Adrenal gland (tissue), 12 donors: Measurements from ENCODE around the gene RASAL1. TPM values are rescaled to one million over a fixed set of nuclear protein-coding genes. Genes with fewer than 3 reads are reported as not detected.

Experiments
- DNase-seq, 7 donors: peaks; one replicate each; pipeline ENCODE4 v3.0.0-alpha.2; 2019 to 2020
- H3K27ac ChIP-seq, 5 donors: fragments of 200-600 bp; sonication (generic) in 4 of 5; 1 replicate in 3 of 5; 2 replicates in 2 of 5; pipeline versions ENCODE4 v1.5.1 to v1.8.0; 2016 to 2020; ENCODE audit warnings: mild to moderate bottlenecking in 1 of 5
- H3K27me3 ChIP-seq: fragments of 200-600 bp; 2 replicates; pipeline ENCODE4 v1.8.0; 2021
- H3K36me3 ChIP-seq, 2 donors: fragments of 200-600 bp; replicated peaks in 1 of 2; 1 replicate in 1 of 2; 2 replicates in 1 of 2; pipeline versions ENCODE4 v1.5.1 to v1.8.0; 2018 to 2022
- H3K4me1 ChIP-seq, 2 donors: fragments of 200-600 bp; replicated peaks in 1 of 2; 1 replicate in 1 of 2; 2 replicates in 1 of 2; pipeline versions ENCODE4 v1.5.1 to v1.8.0; 2018 to 2021
- H3K4me3 ChIP-seq, 4 donors: fragments of 200-600 bp; sonication (generic) in 3 of 4; one replicate each; pipeline ENCODE4 v1.5.1; 2016 to 2018
- H3K9me3 ChIP-seq, 3 donors: fragments of 200-600 bp; sonication (generic) in 1 of 3; replicated peaks in 1 of 3; 1 replicate in 2 of 3; 2 replicates in 1 of 3; pipeline versions ENCODE4 v1.5.1 to v1.8.0; 2016 to 2021
- POLR2A ChIP-seq, 2 donors: fragments of 450-650 bp; IDR thresholded peaks; one replicate each; pipeline ENCODE4 v1.6.1; 2017; ENCODE audit warnings: antibody characterized with exemption in 2 of 2, mild to moderate bottlenecking in 2 of 2, moderate library complexity in 1 of 2
- WGBS, 4 donors: extraction: QIAGEN DNeasy Blood & Tissue Kit in 2 of 4; methylation state at CpG; one replicate each; pipeline versions ENCODE4 v1.1.5 to v1.1.7; 2013 to 2017; 5-methylcytosine and 5-hydroxymethylcytosine counted together
- intact Hi-C, 2 donors: fragments of 100-400 bp; cut with DNase I; formaldehyde crosslinking; loops; one replicate each; pipeline versions ENCODE4 v1.14.1 to v1.15.0; 2022 to 2023
- polyA plus RNA-seq, 3 donors: library from polyadenylated mRNA; stranded (reverse); fragments of 200-250 nt in 2 of 3; fragments of 350-450 nt in 1 of 3; fragmentation: Illumina TruSeq in 1 of 3; extraction: RNeasy Lipid Tissue Mini Kit (QIAGEN cat#74804) in 1 of 3; gene quantifications; one replicate each; pipeline ENCODE4 v1.2.3, GENCODE V29; 2013 to 2014
- total RNA-seq, 9 donors: library from RNA; depleted of rRNA in 4 of 9; stranded (reverse); fragments of >200 nt in 4 of 9; fragments of 120-200 nt in 1 of 9; fragmentation: NEBNext Ultra II Directional in 1 of 9; extraction: Animal tissue kit (Norgen Biotek cat#: 25700) in 1 of 9; gene quantifications; one replicate each; pipeline versions ENCODE4 v1.1.0 to v1.2.4, GENCODE V29; 2013 to 2023
- TF ChIP-seq, protein P1 (sequence below), 6 experiments: fragments of 450-650 bp in 4 of 6; fragments of 200-600 bp in 2 of 6; sonication (generic) in 1 of 6; IDR thresholded peaks; 1 replicate in 5 of 6; 2 replicates in 1 of 6; pipeline versions ENCODE4 v1.5.1 to v1.8.0; 2016 to 2021; ENCODE audit warnings: antibody characterized with exemption in 6 of 6, mild to moderate bottlenecking in 2 of 6, moderate library complexity in 1 of 6
- donor health status: healthy with polysubstance abuse.
- donor health status: Bipolar disorder and iron deficiency.
- donor health status: DM: yes; HTN: yes; CAD: no.
- donor health status: DM: no; HTN: no; CAD: no.
- donor health status: DM: no; HTN: no; CAD: no.
- donor health status: DM: yes; HTN: yes; CAD: no.

Gene RASAL1
- total and polyA plus RNA-seq, 12 donors, result 22.6 to 90.4 (median 43.3) TPM

DNA sequence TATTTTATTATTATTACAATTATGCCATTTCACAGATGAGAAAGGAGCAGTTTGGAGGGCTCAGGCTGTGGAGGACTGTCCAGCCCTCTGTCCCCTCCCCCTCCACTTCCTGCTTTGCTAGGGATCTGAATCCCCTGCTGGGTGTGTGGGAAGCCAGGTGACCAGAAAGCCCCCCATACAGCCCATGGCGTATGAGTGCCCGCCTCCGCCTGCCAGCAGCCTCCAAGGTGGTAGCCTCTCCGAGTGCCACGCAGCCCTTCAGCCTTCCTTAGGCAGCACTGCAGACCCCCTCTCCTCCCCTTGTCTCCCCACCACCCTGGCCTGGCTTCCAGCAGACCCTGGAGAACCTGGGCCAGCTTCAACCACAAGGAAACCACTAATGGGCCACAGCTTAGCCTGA, 66.4 kb downstream of the RASAL1 start:
- intact Hi-C loops, result no loop called here
- 71 to 83% (median 80%) methylated on average over 4 to 5 of the region's 5 CpGs for WGBS, 4 donors
- TF ChIP-seq, protein P1, sequence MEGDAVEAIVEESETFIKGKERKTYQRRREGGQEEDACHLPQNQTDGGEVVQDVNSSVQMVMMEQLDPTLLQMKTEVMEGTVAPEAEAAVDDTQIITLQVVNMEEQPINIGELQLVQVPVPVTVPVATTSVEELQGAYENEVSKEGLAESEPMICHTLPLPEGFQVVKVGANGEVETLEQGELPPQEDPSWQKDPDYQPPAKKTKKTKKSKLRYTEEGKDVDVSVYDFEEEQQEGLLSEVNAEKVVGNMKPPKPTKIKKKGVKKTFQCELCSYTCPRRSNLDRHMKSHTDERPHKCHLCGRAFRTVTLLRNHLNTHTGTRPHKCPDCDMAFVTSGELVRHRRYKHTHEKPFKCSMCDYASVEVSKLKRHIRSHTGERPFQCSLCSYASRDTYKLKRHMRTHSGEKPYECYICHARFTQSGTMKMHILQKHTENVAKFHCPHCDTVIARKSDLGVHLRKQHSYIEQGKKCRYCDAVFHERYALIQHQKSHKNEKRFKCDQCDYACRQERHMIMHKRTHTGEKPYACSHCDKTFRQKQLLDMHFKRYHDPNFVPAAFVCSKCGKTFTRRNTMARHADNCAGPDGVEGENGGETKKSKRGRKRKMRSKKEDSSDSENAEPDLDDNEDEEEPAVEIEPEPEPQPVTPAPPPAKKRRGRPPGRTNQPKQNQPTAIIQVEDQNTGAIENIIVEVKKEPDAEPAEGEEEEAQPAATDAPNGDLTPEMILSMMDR (IDR thresholded peaks at IDR 0.05), result no peak
- no peak for TF ChIP-seq POLR2A (IDR thresholded peaks at IDR 0.05)
- Histone ChIP-seq H3K36me3 (no peaks in the 10 kb centered on the region), H3K4me3 (no peak overlapping the region), H3K27ac (no peak overlapping the region), H3K4me1 (no peaks in the 10 kb centered on the region), H3K27me3 (peaks cover 5% of the 10 kb centered on the region), H3K9me3 (no peaks in the 10 kb centered on the region)
- no peak for DNase-seq

DNA sequence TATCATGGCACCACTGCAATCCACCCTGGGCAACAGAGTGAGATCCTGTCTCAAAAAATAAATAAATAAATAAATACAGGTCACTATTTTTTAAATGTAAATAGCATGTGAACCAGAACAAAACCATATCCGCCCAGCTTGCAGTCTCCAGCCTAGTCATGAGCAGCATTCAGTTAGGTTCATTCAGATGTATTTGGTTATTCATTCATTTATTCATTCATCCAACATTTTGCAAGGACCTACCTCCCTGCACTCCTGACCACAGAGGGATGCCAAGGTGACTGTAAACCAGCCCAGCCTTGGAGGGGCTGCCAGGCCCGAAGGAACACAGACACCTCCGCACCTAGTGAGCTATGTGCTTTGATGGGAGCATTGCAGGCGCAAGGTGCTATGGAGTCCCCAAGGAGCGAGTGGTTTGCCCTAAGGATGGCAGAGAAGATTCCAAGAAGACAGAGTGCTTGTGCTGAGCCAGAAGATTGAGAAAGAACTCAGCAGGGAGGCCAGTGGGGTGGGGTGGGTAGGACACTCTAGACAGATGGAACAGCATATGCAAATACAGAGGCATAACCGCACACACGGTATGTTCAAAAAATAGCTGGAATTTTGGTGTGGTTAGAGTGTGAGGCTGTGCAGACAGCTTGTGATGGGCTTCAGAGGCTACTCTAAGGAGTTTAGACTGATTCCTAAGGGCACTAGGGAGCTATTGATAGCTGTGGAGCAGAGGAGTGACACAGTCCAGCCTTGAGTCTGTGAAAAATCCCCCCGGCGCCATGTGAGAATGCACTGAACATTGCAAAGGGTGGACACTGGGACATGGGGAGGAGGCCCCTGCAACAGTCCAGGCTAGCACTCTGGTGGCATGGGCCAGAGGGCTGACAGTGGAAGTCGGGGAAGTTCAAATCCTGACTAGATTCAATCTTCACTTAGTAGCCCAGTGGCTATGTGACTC, 67.3 kb downstream of the RASAL1 start:
- peaks cover 5% of the 10 kb centered on the region for H3K27me3 ChIP-seq
- no peaks in the 10 kb centered on the region for H3K4me1 ChIP-seq
- intact Hi-C loops, result no loop called here
- 81 to 96% (median 90%) methylated on average over 9 to 10 of the region's 10 CpGs for WGBS, 4 donors
- no peak overlapping the region for H3K4me3 ChIP-seq
- no peaks in the 10 kb centered on the region for H3K36me3 ChIP-seq
- DNase-seq, result no peak
- H3K9me3 ChIP-seq, result no peaks in the 10 kb centered on the region
- no peak for TF ChIP-seq POLR2A (IDR thresholded peaks at IDR 0.05)
- TF ChIP-seq, protein P1 (IDR thresholded peaks at IDR 0.05), result no peak
- H3K27ac ChIP-seq, result no peak overlapping the region

DNA sequence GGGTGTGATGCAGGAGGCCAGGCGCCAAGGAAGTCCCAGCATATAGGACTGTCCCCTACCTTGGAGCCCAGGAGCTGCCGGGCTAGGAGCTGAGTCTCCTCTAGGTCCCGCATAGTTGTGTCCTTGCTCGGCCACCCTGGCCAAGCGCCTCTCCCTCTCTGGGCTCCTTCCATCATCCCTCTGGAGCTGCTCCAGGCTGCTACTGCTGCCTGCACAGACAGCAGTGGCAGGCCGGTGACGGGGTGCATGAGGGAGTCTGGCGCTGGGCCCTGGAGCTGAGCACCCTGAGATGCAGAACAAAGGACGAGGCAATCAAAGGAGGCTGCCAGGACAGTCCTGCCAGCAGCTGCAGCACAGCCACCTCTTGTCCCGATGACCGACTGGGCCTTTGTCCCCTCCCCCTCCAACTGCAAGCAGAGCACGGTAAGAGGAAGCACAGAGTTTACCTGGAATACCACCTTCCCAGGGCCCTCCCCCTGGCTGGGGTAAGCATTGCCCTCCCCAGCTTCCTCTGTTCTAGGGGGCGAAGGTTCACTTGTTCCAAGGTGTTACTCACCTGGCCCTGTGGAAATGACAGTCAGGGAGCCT, 68.7 kb downstream of the RASAL1 start:
- TF ChIP-seq POLR2A (IDR thresholded peaks at IDR 0.05), result no peak
- TF ChIP-seq, protein P1 (IDR thresholded peaks at IDR 0.05), result no peak
- intact Hi-C loops, result no loop called here
- Histone ChIP-seq H3K36me3 (no peaks in the 10 kb centered on the region), H3K27ac (no peak overlapping the region), H3K9me3 (no peaks in the 10 kb centered on the region), H3K27me3 (peaks cover 5% of the 10 kb centered on the region), H3K4me1 (no peaks in the 10 kb centered on the region), H3K4me3 (no peak overlapping the region)
- WGBS, 4 donors, result 55 to 80% (median 67%) methylated on average over 9 to 13 of the region's 13 CpGs
- DNase-seq, result no peak

DNA sequence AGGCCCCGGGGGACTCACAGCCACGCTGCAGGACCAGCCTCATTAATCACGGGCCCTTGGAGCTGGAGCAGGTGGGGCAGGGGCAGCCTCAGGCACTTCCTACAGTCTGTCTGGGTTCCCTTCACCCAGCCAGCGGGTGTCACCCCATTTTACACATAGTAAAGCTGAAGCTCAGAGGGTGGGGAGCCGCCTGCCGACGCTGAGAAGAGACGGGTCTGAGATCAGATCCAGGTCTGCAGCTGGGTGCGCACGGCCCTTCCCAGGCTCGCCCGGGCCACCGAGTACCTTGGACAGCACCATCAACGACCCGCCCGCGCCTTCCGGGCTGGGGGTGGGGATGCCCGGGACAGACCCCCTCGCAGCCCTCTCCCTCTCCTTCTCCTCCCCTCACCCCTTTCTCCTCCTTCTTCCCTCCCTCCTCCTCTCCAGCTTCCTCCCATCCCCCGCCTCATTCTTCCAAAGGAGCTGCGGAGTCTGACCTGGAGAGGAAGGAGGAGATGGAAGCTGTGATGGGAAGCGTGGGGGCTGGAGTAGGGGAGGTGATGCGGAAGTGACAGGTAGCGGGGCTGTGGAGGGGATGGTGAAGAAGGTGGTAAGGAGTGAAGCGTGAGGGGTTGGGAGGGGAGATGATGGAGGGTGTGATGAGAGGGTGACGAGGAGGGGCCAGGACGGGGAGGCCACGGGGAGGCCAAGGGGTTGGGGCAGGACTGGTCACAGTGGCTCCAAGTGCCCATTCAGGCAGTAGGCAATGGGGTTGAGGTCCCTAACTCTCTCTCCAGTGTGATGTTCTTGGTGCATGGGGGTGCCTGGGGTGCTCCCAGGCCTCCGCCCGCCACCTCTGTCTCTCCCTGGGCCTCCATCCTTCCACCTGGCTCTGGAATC, 70.2 kb downstream of the RASAL1 start:
- peaks cover 5% of the 10 kb centered on the region for H3K27me3 ChIP-seq
- WGBS, 4 donors, result 32 to 39% (median 35%) methylated on average over 17 to 31 of the region's 31 CpGs
- H3K9me3 ChIP-seq, result no peaks in the 10 kb centered on the region

More for the DNA sequence above, 70.2 kb downstream of the RASAL1 start:
- TF ChIP-seq POLR2A (IDR thresholded peaks at IDR 0.05), result no peak
- TF ChIP-seq, protein P1 (IDR thresholded peaks at IDR 0.05), result no peak
- peak in 1 of 7 donors; percentile 11 for DNase-seq
- Histone ChIP-seq H3K4me3 (no peak overlapping the region), H3K4me1 (no peaks in the 10 kb centered on the region), H3K36me3 (no peaks in the 10 kb centered on the region), H3K27ac (no peak overlapping the region)
- intact Hi-C loops, result no loop called here
